ENCODE results near the gene ZFHX3. TPM values are rescaled to one million over a fixed set of nuclear protein-coding genes. Genes with fewer than 3 reads are reported as not detected.

ZFHX3 gene
- total and polyA plus RNA-seq, 2 experiments from 2014 or later, result 6.7 to 12.2 TPM

- peaks cover 17% of the 10 kb centered on the region for H3K4me1 ChIP-seq (ENCODE audit: low read depth)
- H3K4me3 ChIP-seq, result no peak overlapping the region
Observed at GRCh38 chr16:72925631-72925979, 122.3 kb downstream of the ZFHX3 start.

DNA sequence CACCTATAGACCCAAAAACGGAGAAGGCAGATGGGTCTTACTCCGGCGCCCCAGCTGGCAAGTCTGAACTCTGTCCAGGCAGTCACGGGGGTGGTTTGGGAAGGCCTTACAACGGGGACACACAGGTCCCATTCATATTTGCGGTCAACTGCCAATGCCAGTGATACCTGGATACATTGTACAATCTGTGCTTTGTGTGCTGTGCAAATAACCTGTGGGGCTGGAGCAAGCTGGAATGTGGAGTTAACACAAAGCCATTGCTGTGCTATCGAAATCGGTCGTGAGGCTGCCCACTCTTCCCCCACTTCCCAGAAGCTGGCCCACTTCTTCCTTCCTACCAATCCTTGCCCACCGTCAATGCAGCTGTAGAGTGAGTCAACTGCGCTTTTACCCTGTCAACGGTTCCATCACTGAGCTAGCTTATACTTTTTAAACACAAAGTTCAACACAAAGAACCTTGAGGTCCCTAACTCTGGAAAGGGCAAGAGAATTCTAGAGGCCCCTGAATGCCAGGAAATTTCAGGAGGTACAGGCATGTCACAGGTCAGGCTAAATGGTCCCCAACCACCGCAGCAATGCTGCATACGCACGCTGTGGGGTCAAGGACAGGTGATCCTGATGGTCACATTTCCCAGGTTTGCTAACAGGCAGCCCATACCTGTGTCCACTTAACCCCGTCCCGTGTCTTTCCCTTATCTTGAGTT is 122.8 kb downstream of the ZFHX3 start:
- H3K27ac ChIP-seq, result no peak overlapping the region
- H3K9me3 ChIP-seq (ENCODE audit: low read depth), result no peaks in the 10 kb centered on the region
- H3K27me3 ChIP-seq, result no peaks in the 10 kb centered on the region
- H3K4me3 ChIP-seq, result no peak overlapping the region
- no peaks in the 10 kb centered on the region for H3K36me3 ChIP-seq
- no peak for DNase-seq (ENCODE audit: low read depth in 1 of 2, low spot score in 1 of 2)
- H3K4me1 ChIP-seq (ENCODE audit: low read depth), result peaks cover 17% of the 10 kb centered on the region
- TF ChIP-seq, protein P1, sequence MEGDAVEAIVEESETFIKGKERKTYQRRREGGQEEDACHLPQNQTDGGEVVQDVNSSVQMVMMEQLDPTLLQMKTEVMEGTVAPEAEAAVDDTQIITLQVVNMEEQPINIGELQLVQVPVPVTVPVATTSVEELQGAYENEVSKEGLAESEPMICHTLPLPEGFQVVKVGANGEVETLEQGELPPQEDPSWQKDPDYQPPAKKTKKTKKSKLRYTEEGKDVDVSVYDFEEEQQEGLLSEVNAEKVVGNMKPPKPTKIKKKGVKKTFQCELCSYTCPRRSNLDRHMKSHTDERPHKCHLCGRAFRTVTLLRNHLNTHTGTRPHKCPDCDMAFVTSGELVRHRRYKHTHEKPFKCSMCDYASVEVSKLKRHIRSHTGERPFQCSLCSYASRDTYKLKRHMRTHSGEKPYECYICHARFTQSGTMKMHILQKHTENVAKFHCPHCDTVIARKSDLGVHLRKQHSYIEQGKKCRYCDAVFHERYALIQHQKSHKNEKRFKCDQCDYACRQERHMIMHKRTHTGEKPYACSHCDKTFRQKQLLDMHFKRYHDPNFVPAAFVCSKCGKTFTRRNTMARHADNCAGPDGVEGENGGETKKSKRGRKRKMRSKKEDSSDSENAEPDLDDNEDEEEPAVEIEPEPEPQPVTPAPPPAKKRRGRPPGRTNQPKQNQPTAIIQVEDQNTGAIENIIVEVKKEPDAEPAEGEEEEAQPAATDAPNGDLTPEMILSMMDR (IDR thresholded peaks at IDR 0.05; ENCODE audit: low read depth, low read length), result no peak

More at GRCh38 chr16:72925631-72925979, 122.3 kb downstream of the ZFHX3 start:
- H3K9me3 ChIP-seq (ENCODE audit: low read depth), result no peaks in the 10 kb centered on the region
- no peaks in the 10 kb centered on the region for H3K36me3 ChIP-seq
- no peak for DNase-seq (ENCODE audit: low read depth in 1 of 2, low spot score in 1 of 2)
- H3K27ac ChIP-seq, result no peak overlapping the region
- TF ChIP-seq, protein P1 (IDR thresholded peaks at IDR 0.05; ENCODE audit: low read depth, low read length), result no peak
- H3K27me3 ChIP-seq, result no peaks in the 10 kb centered on the region

DNA sequence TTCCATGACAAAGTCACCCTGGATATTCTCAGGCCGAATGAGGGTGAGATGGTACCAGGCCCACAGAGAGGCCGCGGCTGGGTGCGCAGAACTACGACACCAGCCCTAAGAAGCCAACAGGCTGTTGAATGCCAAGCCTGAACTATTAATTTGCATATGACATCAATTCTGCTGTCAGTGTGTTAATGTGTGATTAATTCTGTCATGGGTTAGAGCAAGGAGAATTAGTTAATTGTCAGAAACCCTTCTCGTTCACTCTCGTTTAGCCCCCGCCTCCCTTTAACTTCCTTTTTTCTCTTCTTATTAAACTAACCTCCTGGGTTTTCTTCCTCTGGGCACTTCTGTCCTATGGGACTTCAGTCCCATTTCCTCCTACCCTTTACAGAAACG is 123.4 kb downstream of the ZFHX3 start:
- TF ChIP-seq, protein P1 (IDR thresholded peaks at IDR 0.05; ENCODE audit: low read depth, low read length), result no peak
- Histone ChIP-seq H3K4me1 (ENCODE audit: low read depth) (peaks cover 17% of the 10 kb centered on the region), H3K27ac (no peak overlapping the region), H3K27me3 (no peaks in the 10 kb centered on the region), H3K4me3 (no peak overlapping the region), H3K9me3 (ENCODE audit: low read depth) (no peaks in the 10 kb centered on the region), H3K36me3 (no peaks in the 10 kb centered on the region)
- DNase-seq (ENCODE audit: low read depth in 1 of 2, low spot score in 1 of 2), result no peak

GRCh38 chr16:72923757-72924156 is 124.2 kb downstream of the ZFHX3 start:
- Histone ChIP-seq H3K36me3 (no peaks in the 10 kb centered on the region), H3K27ac (no peak overlapping the region), H3K4me3 (no peak overlapping the region), H3K9me3 (ENCODE audit: low read depth) (no peaks in the 10 kb centered on the region), H3K4me1 (ENCODE audit: low read depth) (peaks cover 17% of the 10 kb centered on the region), H3K27me3 (no peaks in the 10 kb centered on the region)
- TF ChIP-seq, protein P1 (IDR thresholded peaks at IDR 0.05; ENCODE audit: low read depth, low read length), result no peak
- no peak for DNase-seq (ENCODE audit: low read depth in 1 of 2, low spot score in 1 of 2)

DNA sequence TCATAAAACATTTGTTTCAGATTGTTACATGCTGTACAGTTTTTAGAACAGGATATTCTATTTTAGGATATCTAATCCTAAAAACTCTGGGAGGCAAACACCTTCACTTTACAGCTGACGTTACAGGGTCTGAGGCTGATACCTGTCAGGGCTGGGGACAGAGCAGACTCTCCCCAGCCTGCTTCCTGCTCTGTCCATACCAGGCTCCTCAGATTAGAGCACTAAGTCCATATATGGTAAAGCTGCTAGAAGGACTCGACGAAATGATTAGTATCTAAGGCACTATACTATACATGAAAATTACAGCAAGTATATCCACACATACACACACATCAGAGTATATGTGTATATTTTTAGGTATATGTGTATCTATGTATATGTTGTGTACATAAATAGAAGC is 125.2 kb downstream of the ZFHX3 start:
- peaks cover 17% of the 10 kb centered on the region for H3K4me1 ChIP-seq (ENCODE audit: low read depth)
- H3K27ac ChIP-seq, result no peak overlapping the region
- no peaks in the 10 kb centered on the region for H3K27me3 ChIP-seq
- DNase-seq (ENCODE audit: low read depth in 1 of 2, low spot score in 1 of 2), result no peak
- TF ChIP-seq, protein P1 (IDR thresholded peaks at IDR 0.05; ENCODE audit: low read depth, low read length), result no peak
- H3K9me3 ChIP-seq (ENCODE audit: low read depth), result no peaks in the 10 kb centered on the region
- H3K4me3 ChIP-seq, result no peak overlapping the region
- H3K36me3 ChIP-seq, result no peaks in the 10 kb centered on the region

Measured in cardiac muscle cell (in vitro differentiated cells and primary cell).